SU-DHL-6 (cell line): Measurements from ENCODE around the gene NOTCH4.
"Not testable (repeated sequence)": the region's sequence is repeated elsewhere in the genome, so short reads cannot be mapped to it uniquely, and the experiment has no call there.

ENCODE experiments used
- H2AFZ ChIP-seq: fragments of 200-600 bp; sonication (generic); 2 replicates; pipeline ENCODE4 v1.6.1; 2014; ENCODE audit warnings: low read depth, mild to moderate bottlenecking, moderate library complexity, mixed read lengths, antibody characterized with exemption, low read length; ENCODE audit not compliant: severe bottlenecking
- H3F3A ChIP-seq: fragments of 200-600 bp; shearing (Covaris generic); 2 replicates; pipeline ENCODE4 v1.6.0; 2016; ENCODE audit warnings: antibody characterized with exemption, mild to moderate bottlenecking; ENCODE audit not compliant: insufficient read depth
- H3K27ac ChIP-seq: fragments of 200-600 bp; sonication (generic); 2 replicates; pipeline ENCODE4 v1.5.1; 2016; ENCODE audit warnings: low read depth, mild to moderate bottlenecking, low read length, moderate library complexity, mixed read lengths
- H3K27me3 ChIP-seq: fragments of 200-600 bp; sonication (generic), shearing (Covaris generic); 2 replicates; pipeline ENCODE4 v1.6.0; 2014; ENCODE audit warnings: mild to moderate bottlenecking, low read length
- H3K36me3 ChIP-seq: fragments of 200-600 bp; sonication (generic); 2 replicates; pipeline ENCODE4 v1.6.1; 2014; ENCODE audit warnings: mild to moderate bottlenecking, low read length, mixed read lengths
- H3K4me2 ChIP-seq: fragments of 300-600, 200-600 bp; shearing (Covaris generic), sonication (generic); 2 replicates; pipeline ENCODE4 v1.6.0; 2014; ENCODE audit warnings: low read length, low read depth, mild to moderate bottlenecking; ENCODE audit not compliant: poor library complexity, severe bottlenecking
- H3K4me3 ChIP-seq: fragments of 200-600 bp; sonication (generic); 2 replicates; pipeline ENCODE4 v1.5.1; 2014; ENCODE audit warnings: antibody characterized with exemption, low read length, mild to moderate bottlenecking, mixed read lengths; ENCODE audit not compliant: insufficient read depth, poor library complexity, severe bottlenecking
- H3K79me2 ChIP-seq: fragments of 200-600 bp; sonication (generic); 2 replicates; pipeline ENCODE4 v1.6.1; 2014; ENCODE audit warnings: mild to moderate bottlenecking, low read length, moderate library complexity; ENCODE audit not compliant: insufficient read depth
- H3K9ac ChIP-seq: fragments of 200-600 bp; sonication (generic); 2 replicates; pipeline ENCODE4 v1.7.0; 2014; ENCODE audit warnings: mild to moderate bottlenecking, low read length
- H3K9me2 ChIP-seq: fragments of 200-600 bp; sonication (generic); replicated peaks from 2 replicates; pipeline ENCODE4 v1.6.1; 2014; ENCODE audit warnings: low read length; ENCODE audit not compliant: insufficient read depth
- H3K9me3 ChIP-seq: fragments of 200-600 bp; sonication (generic); 2 replicates; pipeline ENCODE4 v1.6.1; 2014; ENCODE audit warnings: low read length, mixed read lengths; ENCODE audit not compliant: insufficient read depth
- H4K20me1 ChIP-seq: fragments of 200-600 bp; sonication (generic); 2 replicates; pipeline ENCODE4 v1.6.1; 2014; ENCODE audit warnings: low read depth, mild to moderate bottlenecking, antibody characterized with exemption, low read length, moderate library complexity, mixed read lengths
- CTCF ChIP-seq: fragments of 200-600 bp; sonication (generic); IDR thresholded peaks from one replicate; pipeline ENCODE4 v1.5.1; 2017; ENCODE audit warnings: antibody characterized with exemption, mild to moderate bottlenecking, low read length, moderate library complexity; ENCODE audit not compliant: insufficient read depth, poor library complexity, severe bottlenecking
- EZH2phosphoT487 ChIP-seq: fragments of 200-600 bp; sonication (generic), shearing (Covaris generic); conservative IDR thresholded peaks from 2 replicates; pipeline ENCODE4 v1.6.1; 2018; ENCODE audit warnings: mild to moderate bottlenecking, antibody characterized with exemption, low read length, moderate library complexity, mixed read lengths

Gene NOTCH4

DNA sequence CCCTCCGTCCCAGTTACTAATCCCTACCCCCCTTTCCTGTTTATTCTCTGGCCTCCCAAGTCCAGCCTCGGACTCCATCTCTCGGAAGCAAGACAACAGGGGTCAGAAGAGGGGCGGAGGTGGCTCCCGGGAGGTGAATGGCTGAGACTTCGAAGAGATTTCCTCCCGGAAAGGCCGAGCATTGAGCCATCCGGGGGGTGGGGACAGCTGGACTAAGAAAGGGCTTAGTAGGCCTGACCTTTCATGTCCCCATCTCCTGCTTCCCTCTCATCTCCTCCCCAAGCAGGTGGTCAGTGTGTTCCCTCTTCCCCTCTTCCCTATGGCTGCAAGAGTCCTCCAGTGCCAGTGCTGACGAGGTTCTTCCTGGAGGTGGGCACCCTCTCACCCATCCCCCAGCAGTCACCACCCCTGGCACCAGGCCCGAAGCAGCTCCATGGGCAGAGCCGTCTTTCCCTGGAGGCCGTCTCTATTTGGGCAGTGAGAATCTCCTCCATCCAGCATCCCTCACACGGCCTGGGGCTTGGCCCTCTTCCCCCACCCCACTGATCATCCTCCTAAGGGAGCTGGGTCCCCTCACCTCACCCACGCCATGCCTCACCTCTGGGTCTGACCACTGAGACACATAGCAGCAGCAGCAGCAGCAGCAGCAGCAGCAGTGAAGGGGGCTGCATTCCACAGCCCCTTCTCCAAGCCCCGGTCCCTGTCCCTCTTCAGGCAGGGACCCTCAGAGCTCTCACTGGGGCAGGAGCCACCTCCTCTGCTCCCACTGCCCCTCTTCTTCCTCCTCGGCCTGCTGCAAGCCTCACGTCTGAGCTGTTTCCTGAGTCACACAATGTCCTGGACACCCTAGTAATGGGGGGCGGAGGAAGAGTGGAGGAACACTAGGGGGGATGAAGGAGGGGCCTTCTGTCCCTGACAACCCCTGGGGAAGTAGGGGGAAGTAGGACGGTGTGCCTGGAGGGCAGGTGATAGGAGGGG is at the start of gene NOTCH4:
Gene NOTCH4, minus strand, starts transcription at position 810 of the 978 bp plus-strand sequence. Its CDS starts 139 bp downstream, at position 671.
- Histone ChIP-seq H3K9me3 (no peaks in the 10 kb centered on the region), H3K27ac (no peak within 1 kb of the TSS), H3K4me3 (no peak within 1 kb of the TSS), H4K20me1 (no peaks in the 10 kb centered on the region), H2AFZ (no peak within 1 kb of the TSS), H3F3A (no peaks in the 10 kb centered on the region), H3K4me2 (no peak within 1 kb of the TSS), H3K9ac (no peak within 1 kb of the TSS), H3K79me2 (no peaks in the 10 kb centered on the region), H3K36me3 (no peaks in the 10 kb centered on the region), H3K27me3 (no peaks in the 10 kb centered on the region), H3K9me2 (no peaks in the 10 kb centered on the region)
- TF ChIP-seq EZH2phosphoT487 (no peak), CTCF (no peak)

GRCh38 chr6:32271429-32271828 is 47.6 kb upstream of the NOTCH4 start:
- H3K9me3 ChIP-seq, result no peaks in the 10 kb centered on the region
- H3F3A ChIP-seq, result peaks cover 18% of the 10 kb centered on the region
- no peaks in the 10 kb centered on the region for H3K27me3 ChIP-seq
- H3K9me2 ChIP-seq, result no peaks in the 10 kb centered on the region
- H3K36me3 ChIP-seq, result peaks cover 6% of the 10 kb centered on the region; the same call in 1 of the 2 replicates
- H3K4me2 ChIP-seq, result peak overlapping the region; percentile 51
- H3K79me2 ChIP-seq, result no peaks in the 10 kb centered on the region
- H3K9ac ChIP-seq, result no peak overlapping the region
- no peak overlapping the region for H3K4me3 ChIP-seq
- no peaks in the 10 kb centered on the region for H4K20me1 ChIP-seq
- TF ChIP-seq EZH2phosphoT487, result no peak
- no peak for TF ChIP-seq CTCF
- H2AFZ ChIP-seq, result no peak overlapping the region
- peak overlapping the region; percentile 62 for H3K27ac ChIP-seq

GRCh38 chr6:32268459-32268858 is 44.6 kb upstream of the NOTCH4 start:
- H3K27ac ChIP-seq, result peak overlapping the region; percentile 93
- H4K20me1 ChIP-seq, H3K79me2 ChIP-seq, H3K27me3 ChIP-seq, H3K9me2 ChIP-seq, H3K9me3 ChIP-seq: not testable (repeated sequence)
- H3K36me3 ChIP-seq, result peaks cover 15% of the 10 kb centered on the region; the same call in 1 of the 2 replicates
- H3K4me3 ChIP-seq, result peak overlapping the region; percentile 8
- H3K9ac ChIP-seq, result peak overlapping the region; percentile 43
- peaks cover 22% of the 10 kb centered on the region for H3F3A ChIP-seq
- H2AFZ ChIP-seq, result peak overlapping the region; percentile 9
- peak overlapping the region; percentile 53 for H3K4me2 ChIP-seq

DNA sequence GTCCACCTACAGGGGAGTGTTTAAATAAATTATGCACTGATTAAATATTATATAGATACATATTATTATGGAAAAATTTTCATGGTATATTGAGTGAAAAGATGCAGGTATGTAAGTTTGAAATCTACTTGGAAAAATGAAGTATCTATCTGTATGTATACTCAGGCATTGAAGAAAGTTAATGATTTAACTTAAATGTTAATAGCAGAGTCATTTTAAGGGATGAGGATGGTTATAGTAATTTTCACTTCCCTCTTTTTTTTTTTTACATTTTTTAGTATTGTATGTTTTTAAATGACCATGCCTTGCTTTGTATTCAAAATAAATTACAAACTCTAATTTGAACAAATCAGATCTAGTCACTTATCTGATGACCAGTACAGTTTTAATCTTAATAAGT is 43.2 kb upstream of the NOTCH4 start:
- no peaks in the 10 kb centered on the region for H4K20me1 ChIP-seq
- no peaks in the 10 kb centered on the region for H3K27me3 ChIP-seq
- peak overlapping the region; percentile 53 for H3K4me2 ChIP-seq
- H3K79me2 ChIP-seq, result no peaks in the 10 kb centered on the region
- no peak overlapping the region for H2AFZ ChIP-seq
- H3K9me3 ChIP-seq, result no peaks in the 10 kb centered on the region
- peak overlapping the region; percentile 93 for H3K27ac ChIP-seq
- TF ChIP-seq CTCF (no peak), EZH2phosphoT487 (no peak)
- H3K36me3 ChIP-seq, result peaks cover 15% of the 10 kb centered on the region; the same call in 1 of the 2 replicates
- H3K9me2 ChIP-seq, result no peaks in the 10 kb centered on the region
- H3F3A ChIP-seq, result peaks cover 22% of the 10 kb centered on the region
- peak overlapping the region; percentile 16 for H3K4me3 ChIP-seq
- peak overlapping the region; percentile 43 for H3K9ac ChIP-seq

DNA sequence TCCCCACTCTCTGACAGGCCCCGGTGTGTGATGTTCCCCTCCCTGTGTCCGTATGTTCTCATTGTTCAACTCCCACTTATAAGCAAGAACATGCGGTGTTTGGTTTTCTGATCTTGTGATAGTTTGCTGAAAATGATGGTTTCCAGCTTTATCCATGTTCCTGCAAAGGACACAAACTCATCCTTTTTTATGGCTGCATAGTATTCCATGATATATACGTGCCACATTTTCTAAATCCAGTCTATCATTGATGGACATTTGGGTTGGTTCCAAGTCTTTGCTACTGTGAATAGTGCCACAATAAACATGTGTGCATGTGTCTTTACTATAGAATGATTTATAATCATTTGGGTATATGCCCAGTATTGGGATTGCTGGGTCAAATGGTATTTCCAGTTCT is 33.4 kb upstream of the NOTCH4 start:
- H3K4me3 ChIP-seq, H3K9me3 ChIP-seq, H3K9ac ChIP-seq, H3K9me2 ChIP-seq, H3K36me3 ChIP-seq, H4K20me1 ChIP-seq, H2AFZ ChIP-seq, H3K27me3 ChIP-seq, H3K27ac ChIP-seq: not testable (repeated sequence)
- Histone ChIP-seq H3K4me2 (peak overlapping the region; percentile 96), H3F3A (peaks cover 11% of the 10 kb centered on the region; the same call in 1 of the 2 replicates), H3K79me2 (peaks cover 24% of the 10 kb centered on the region)
